ENCODE measurements around the gene CADM1.

The CADM1 gene

DNA sequence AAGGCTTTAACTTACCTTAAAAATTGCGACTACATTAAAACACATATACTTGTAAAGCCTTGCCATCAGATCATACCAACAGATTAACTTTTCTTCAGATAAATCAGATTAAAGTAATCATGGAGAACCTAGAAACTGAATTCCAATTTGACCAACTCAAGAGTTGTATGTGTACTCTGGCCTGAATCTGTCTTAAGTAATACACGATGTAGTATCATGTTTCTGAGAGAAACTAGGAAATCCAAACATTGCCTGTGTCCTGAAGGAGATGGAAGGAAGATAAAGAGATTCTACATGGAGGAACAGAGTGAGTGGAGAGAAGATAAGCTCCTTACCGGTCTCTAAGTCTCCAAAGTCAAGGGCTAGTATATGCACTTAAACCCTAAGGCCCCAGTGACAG is 162.1 kb downstream of the CADM1 start:
- H3K4me2 ChIP-seq, result peak overlapping the region; percentile 59; the same call in 1 of the 2 replicates
- H3K36me3 ChIP-seq (ENCODE audit: insufficient read depth), result no peaks in the 10 kb centered on the region
- H3K27me3 ChIP-seq (ENCODE audit: insufficient read depth, low read depth), result no peaks in the 10 kb centered on the region
- peaks cover 65% of the 10 kb centered on the region for H3K4me1 ChIP-seq (ENCODE audit: low read depth, poor library complexity, severe bottlenecking)
- no peaks in the 10 kb centered on the region for H3K79me2 ChIP-seq (ENCODE audit: insufficient read depth, low read depth)
- H3K9ac ChIP-seq, result no peak overlapping the region
- H2AFZ ChIP-seq (ENCODE audit: low read depth), result no peak overlapping the region
- H4K20me1 ChIP-seq (ENCODE audit: insufficient read depth), result no peaks in the 10 kb centered on the region
- peak overlapping the region; percentile 25; the same call in 1 of the 2 replicates for H3K27ac ChIP-seq
- TF ChIP-seq, protein P1, sequence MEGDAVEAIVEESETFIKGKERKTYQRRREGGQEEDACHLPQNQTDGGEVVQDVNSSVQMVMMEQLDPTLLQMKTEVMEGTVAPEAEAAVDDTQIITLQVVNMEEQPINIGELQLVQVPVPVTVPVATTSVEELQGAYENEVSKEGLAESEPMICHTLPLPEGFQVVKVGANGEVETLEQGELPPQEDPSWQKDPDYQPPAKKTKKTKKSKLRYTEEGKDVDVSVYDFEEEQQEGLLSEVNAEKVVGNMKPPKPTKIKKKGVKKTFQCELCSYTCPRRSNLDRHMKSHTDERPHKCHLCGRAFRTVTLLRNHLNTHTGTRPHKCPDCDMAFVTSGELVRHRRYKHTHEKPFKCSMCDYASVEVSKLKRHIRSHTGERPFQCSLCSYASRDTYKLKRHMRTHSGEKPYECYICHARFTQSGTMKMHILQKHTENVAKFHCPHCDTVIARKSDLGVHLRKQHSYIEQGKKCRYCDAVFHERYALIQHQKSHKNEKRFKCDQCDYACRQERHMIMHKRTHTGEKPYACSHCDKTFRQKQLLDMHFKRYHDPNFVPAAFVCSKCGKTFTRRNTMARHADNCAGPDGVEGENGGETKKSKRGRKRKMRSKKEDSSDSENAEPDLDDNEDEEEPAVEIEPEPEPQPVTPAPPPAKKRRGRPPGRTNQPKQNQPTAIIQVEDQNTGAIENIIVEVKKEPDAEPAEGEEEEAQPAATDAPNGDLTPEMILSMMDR (conservative IDR thresholded peaks at IDR 0.05; ENCODE audit: low read depth, low read length), result no peak
- H3K4me3 ChIP-seq (IDR thresholded peaks at IDR 0.05; ENCODE audit: insufficient read depth, low read depth, low read length), result no peak overlapping the region

DNA sequence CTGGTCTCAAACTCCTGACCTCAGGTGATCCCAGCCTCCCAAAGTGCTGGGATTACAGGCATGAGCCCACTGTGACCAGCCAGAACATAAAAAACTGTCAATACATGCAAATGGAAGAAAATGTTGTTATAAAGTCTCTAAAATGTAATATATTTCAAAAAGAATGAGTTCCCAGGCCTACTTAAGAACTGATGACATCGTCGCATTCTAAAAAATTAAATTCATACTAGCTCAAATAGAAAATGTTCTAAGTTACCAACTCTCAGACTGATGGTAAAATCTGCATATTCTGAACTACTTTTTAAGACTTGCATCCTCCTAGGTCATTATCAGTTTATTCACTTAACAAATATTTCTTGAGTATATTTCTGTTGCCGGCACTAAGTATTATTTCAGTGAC is 163.3 kb downstream of the CADM1 start:
- no peaks in the 10 kb centered on the region for H3K36me3 ChIP-seq (ENCODE audit: insufficient read depth)
- peak overlapping the region; percentile 59 for H3K4me2 ChIP-seq
- H3K4me1 ChIP-seq (ENCODE audit: low read depth, poor library complexity, severe bottlenecking), result peaks cover 61% of the 10 kb centered on the region
- H2AFZ ChIP-seq (ENCODE audit: low read depth), result no peak overlapping the region
- no peak overlapping the region for H3K4me3 ChIP-seq (IDR thresholded peaks at IDR 0.05; ENCODE audit: insufficient read depth, low read depth, low read length)
- H3K9ac ChIP-seq, result no peak overlapping the region
- H3K27ac ChIP-seq, result peak overlapping the region; percentile 45; the same call in 1 of the 2 replicates
- no peaks in the 10 kb centered on the region for H3K27me3 ChIP-seq (ENCODE audit: insufficient read depth, low read depth)
- no peaks in the 10 kb centered on the region for H4K20me1 ChIP-seq (ENCODE audit: insufficient read depth)
- H3K79me2 ChIP-seq (ENCODE audit: insufficient read depth, low read depth), result no peaks in the 10 kb centered on the region; the same call in 1 of the 2 replicates
- TF ChIP-seq, protein P1 (conservative IDR thresholded peaks at IDR 0.05; ENCODE audit: low read depth, low read length), result no peak

DNA sequence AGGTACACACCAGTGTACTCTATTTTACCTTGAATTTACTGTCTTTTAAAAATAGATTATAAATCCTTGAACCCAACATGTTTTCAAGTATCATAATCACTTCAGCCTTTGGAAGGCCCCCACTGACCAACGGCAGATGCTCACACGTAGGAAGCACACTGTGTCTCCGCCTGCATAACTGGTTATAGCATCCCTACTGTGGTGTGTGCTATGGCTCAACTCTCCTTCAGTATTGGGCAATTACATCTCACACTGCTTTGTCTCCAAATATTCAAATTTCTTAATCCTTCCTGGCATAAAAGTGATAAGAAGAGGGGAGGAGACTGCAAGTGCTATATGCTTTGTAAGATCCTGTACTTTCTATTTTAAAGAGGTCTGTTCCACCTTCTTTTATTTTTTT is 165.7 kb downstream of the CADM1 start:
- Histone ChIP-seq H3K9ac (no peak overlapping the region), H3K27ac (no peak overlapping the region), H3K4me2 (no peak overlapping the region), H3K27me3 (ENCODE audit: insufficient read depth, low read depth) (no peaks in the 10 kb centered on the region), H3K4me3 (IDR thresholded peaks at IDR 0.05; ENCODE audit: insufficient read depth, low read depth, low read length) (no peak overlapping the region), H3K79me2 (ENCODE audit: insufficient read depth, low read depth) (no peaks in the 10 kb centered on the region; the same call in 1 of the 2 replicates), H3K4me1 (ENCODE audit: low read depth, poor library complexity, severe bottlenecking) (peaks cover 47% of the 10 kb centered on the region), H3K36me3 (ENCODE audit: insufficient read depth) (no peaks in the 10 kb centered on the region), H4K20me1 (ENCODE audit: insufficient read depth) (no peaks in the 10 kb centered on the region), H2AFZ (ENCODE audit: low read depth) (no peak overlapping the region)
- TF ChIP-seq, protein P1 (conservative IDR thresholded peaks at IDR 0.05; ENCODE audit: low read depth, low read length), result no peak

DNA sequence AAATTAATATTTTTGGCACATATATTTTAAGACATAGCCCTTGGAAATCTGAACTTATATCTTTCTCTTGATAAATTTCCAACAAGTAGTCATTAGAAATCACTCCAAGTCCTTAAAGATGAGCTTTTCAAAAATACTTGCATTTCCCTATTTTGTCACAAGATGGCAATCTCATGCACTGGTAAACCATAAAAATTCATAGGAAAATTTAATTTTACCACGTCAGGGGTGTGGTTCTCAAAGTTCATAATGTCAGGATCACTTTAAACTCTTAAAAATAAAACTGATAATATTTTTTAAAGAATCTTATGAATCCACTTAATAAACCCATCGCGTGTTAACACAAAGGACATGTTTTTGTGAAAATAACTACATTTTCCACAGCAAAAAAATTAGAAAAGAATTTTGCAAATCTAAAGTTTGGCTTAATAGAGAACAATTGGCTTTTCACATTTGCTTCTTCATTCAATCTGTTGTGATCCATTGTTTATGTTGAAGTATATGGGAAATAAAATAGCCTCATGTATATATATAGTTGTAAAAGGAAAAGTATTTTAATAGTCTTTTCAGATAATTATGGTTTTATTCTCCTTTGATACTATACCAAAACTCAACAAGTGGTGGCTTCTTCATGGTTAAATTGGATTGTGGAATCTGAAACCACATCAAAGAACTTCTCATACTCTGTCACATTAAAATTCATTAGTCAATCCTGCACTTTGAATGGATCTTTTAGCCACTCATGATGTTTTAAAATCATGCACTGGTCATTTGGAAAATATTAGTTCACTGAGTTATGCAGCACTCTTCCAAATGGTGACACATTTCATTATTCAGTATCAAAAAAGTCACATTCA is 169.1 kb downstream of the CADM1 start:
- H3K4me2 ChIP-seq, result no peak overlapping the region
- TF ChIP-seq, protein P1 (conservative IDR thresholded peaks at IDR 0.05; ENCODE audit: low read depth, low read length), result peak; percentile 72
- no peak overlapping the region for H3K4me3 ChIP-seq (IDR thresholded peaks at IDR 0.05; ENCODE audit: insufficient read depth, low read depth, low read length)
- peaks cover 18% of the 10 kb centered on the region for H3K4me1 ChIP-seq (ENCODE audit: low read depth, poor library complexity, severe bottlenecking)
- no peaks in the 10 kb centered on the region; the same call in 1 of the 2 replicates for H3K79me2 ChIP-seq (ENCODE audit: insufficient read depth, low read depth)
- no peak overlapping the region for H3K9ac ChIP-seq
- H3K27me3 ChIP-seq (ENCODE audit: insufficient read depth, low read depth), result no peaks in the 10 kb centered on the region
- H2AFZ ChIP-seq (ENCODE audit: low read depth), result no peak overlapping the region
- H4K20me1 ChIP-seq (ENCODE audit: insufficient read depth), result no peaks in the 10 kb centered on the region
- no peak overlapping the region for H3K27ac ChIP-seq
- H3K36me3 ChIP-seq (ENCODE audit: insufficient read depth), result no peaks in the 10 kb centered on the region
